GM15510 (cell line): ENCODE measurements around the gene EXOC6B.

Source experiments
- POLR2A ChIP-seq: IDR thresholded peaks from 3 replicates; pipeline ENCODE4 v1.6.1; 2011; ENCODE audit warnings: borderline replicate concordance; ENCODE audit not compliant: insufficient read length; ENCODE audit errors: extremely low read depth

Gene EXOC6B

DNA sequence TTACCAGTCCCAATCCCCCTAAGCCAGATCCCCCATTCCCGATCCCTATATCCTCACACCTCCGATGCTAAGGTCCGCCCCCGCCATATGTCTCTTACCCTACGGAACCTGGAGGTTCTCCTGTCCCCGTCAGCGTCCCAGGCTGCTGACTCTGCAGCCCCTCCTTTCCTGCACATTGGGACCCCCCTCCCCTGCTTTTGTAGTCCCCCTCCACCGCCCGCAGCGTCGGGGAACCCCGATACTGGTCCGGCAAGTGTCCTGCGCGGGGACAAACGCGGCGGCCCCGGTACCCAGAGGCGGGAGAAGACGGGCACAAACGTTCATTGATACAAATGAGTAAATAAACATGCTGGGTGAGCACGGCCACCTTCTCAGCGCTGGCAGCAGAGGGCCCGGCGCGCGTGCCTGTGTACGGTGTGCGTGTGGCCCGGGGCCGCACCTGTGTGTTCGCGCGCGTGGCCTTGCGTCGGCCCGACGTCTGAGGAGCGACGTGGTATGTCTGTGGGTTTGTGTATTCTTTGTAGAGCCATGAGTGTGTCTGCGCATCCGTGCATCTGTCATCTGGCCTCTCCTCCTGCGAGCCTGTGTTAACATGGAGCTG lies 676.2 kb downstream of the EXOC6B start:
- TF ChIP-seq POLR2A: no peak

DNA sequence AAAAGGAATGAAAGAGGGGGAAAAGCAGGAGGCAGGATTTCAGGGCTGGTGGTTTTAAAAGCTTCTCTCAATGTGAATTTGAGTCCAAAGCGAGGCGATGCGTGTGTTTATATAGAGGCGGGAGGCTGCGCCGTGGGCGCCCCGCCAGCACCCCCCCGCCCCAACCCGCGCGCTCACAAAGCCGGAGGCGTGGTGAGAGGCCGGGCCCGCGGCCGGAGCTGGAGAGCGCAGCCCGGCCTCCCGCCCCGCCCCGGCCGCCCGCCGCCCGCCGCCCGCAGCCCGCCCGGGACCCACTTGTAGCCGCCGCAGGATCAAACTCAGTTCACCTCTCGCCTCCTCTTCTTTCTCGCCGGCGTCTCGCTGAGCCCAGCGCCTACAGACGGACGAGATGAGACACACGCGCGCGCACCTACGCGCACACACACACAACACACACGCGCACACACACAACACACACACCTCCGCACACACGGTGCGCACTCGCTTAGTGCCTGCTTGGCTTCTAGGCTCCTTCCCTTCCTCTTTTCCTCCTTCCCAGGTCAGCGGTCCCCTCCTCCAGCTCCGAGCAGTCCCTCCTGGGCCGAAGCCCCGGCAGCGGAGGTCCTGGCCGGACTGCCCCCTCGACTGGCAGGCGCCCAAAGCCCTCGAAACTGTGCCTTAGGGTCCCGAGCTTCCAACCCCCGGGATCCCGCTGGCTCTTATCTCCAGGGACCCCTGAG lies 676.8 kb downstream of the EXOC6B start:
- TF ChIP-seq POLR2A: no peak

- TF ChIP-seq POLR2A: no peak
These were observed 677.6 kb downstream of the EXOC6B start for GRCh38 chr2:72148003-72148836.

DNA sequence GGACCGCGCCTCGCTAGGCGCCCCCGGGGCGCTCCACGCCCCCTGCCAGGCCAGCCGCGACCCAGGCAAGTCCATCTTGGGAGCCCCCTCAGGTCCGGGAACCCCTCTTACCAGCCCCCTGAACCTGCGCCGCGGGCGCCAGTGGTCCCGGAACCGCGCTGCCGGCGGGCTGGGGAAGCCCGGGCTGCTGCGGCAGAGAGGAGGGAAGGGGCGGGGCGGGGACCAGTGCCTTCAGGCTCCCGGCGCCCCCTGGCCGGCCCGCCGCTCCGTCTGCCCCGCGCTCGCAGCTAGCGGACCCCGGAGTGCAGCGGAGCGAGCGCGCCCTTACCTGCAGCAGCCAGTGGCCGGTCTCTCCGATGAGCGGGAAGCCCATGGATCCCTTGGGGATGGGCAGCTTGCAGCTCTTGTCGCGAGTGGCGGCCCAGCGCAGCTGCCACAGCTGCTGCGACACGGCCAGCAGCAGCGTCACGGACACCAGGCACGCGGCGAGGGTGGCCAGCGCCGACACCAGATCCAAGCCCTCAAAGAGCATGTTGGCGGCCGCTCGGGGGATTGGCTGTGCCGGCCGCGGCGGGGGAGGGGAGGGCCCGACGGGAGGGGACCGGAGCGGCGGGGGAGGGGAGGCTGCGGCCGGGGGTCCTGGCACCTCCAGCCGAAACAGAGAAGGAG lies 678.4 kb downstream of the EXOC6B start, which contains the start of gene CYP26B1:
Gene CYP26B1, minus strand, starts transcription at position 560 of the 669 bp plus-strand sequence. Its CDS starts 28 bp downstream, at position 532.
- TF ChIP-seq POLR2A: no peak

- TF ChIP-seq POLR2A: no peak
These were observed 679.2 kb downstream of the EXOC6B start for GRCh38 chr2:72146347-72147302.

DNA sequence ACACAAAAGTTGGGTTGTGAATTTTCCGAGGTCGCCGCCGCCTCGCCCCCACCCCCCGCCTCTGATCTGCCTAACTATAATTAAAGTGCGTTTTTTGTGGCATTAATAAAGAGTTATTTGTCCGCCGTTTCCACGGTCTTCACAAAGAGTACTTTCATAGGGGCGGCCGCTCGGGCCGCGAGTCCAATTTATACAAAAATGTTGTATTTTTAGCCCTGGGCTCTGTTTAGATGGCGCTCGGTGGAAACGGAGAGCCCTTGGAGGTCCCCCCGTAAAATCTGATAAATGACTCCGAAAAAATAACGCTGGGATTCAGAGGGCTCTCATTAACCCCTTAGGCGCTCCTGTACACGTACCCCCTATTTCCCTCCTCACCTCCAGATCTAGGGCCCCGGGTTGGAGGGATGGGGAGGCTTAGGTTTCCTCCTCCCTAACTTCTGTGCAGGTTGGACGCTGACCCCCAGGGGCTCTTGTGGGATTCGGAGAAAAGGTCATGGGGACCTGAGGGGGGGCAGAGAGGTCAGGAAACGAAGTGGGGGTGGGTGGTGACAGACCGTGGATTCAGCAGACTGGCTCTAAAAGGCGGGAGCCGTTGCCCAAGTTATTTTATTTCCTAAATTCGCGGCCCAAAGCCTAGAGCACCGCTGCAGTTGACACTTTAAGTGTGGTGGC lies 680.0 kb downstream of the EXOC6B start:
- TF ChIP-seq POLR2A: no peak

DNA sequence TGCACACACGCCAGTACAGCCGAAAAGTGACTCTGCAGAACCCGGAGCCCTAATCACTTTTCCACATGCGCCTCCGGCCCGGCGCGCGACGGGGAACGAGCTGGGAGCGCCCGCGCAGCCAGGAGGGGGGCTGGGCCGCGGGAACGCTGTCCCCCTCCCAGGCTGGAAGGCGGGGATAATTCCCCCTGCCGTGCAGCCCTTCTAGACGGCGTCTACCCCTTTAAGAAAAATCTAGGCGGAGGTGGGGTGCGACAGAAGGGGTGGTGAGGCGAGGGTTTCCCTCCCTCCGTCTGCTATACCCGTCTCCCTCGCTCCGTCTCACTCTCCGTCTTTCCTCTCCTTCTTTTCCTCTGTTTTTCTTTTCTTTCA lies 680.6 kb downstream of the EXOC6B start:
- no peak for TF ChIP-seq POLR2A

- no peak for TF ChIP-seq POLR2A
These were observed 681.1 kb downstream of the EXOC6B start for GRCh38 chr2:72144632-72145288.

DNA sequence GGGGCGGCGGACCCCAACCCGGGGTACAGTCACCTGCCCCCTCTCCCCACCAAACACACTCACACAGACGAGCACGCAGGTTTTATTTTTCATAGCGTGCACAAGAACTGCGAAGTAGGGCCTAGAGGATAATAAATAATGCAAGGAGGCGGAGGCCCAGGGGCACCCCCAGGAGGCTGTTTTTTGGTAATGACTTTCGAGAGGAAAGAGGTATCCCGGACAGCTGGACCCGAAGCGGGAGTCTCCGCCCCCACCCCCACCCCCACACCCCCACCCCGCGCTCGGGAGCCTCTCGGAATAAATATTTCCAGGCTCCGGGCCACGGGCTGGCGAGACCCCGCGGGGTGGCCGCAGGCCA lies 681.6 kb downstream of the EXOC6B start:
- no peak for TF ChIP-seq POLR2A

- TF ChIP-seq POLR2A: no peak
These were observed 682.2 kb downstream of the EXOC6B start for GRCh38 chr2:72143441-72144273.

DNA sequence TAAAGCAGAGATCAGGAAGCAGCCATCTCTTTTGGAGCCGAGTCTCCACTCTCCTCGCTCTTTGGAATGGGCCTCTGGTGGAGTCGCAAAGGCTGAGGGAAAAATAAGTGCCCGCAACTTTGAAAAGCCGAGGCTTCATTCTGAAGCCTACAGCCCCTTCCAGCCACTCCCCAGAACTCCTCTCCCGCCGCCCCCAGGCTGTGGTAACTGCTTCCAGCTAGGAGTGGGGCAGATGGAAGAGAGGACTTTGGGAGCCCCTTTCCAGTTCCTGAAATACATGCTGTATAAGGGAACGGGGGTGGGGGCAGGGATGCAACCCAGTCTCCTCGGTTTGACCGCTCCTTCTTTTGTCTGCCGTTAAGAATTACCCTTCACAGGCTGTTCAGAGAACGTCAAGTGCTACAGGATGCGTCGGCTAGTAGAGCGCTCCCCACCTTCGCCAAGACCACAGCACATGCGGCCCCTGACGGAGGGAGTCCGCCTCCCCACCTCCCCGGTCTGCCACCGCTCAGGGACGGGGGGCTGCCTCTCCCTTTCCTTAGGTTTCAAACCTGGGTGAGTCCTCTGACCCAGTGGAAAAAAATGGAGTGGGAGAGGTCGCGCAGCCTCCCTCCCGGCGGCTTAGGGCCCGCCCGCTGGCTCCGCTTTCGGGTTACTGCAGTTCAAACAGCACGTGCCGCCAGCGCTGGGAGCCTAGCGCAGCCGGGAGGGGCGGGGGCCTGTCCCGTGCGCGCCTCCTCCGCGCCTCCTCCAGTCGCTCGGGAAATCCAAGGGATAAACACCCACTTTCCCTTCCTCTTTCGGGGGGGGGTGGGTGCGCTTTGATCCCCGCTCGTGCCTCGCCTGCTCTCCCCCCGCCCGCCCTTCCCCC lies 683.0 kb downstream of the EXOC6B start:
- TF ChIP-seq POLR2A: no peak

DNA sequence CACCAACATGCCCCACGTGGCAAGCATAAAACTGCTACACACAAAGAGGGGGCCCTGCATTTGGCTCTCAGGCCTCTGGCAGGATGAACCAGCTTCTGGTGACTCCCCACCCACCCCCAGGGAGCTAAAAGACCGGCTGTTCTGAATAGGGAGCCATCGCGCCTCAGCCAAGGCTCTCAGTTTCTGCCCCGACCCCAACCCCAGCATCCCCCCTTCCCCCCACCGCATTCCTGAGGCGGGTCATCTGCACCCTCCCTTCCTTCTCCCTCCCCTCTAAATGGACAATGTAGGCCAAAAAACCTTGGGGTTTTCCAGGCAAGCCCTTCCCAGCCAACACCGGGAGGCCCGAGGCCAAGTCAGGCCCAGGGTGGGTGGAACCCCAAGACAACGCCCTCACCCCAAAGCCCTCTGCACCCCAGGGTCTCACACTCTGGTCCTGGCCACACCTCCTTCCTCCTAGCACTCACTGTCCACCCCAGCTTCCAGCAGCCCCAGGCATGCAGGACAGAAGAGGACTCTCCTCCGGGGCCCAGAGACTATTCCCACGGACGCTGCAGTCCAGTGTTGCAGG lies 683.9 kb downstream of the EXOC6B start:
- TF ChIP-seq POLR2A: no peak
